Right renal cortex interstitium (tissue), 3 donors: ENCODE measurements around the gene PRR20G. TPM values are rescaled to one million over a fixed set of nuclear protein-coding genes. Genes with fewer than 3 reads are reported as not detected.
A peak's percentile ranks its signal among the peaks of the same experiment; 100 is the strongest.
"Not testable (repeated sequence)": the region's sequence is repeated elsewhere in the genome, so short reads cannot be mapped to it uniquely, and the experiment has no call there.

ENCODE experiments used
- DNase-seq, 3 donors: peaks; one replicate each; pipeline ENCODE4 v3.0.0-alpha.2; 2013; ENCODE audit warnings: low read depth in 3 of 3, low spot score in 2 of 3
- polyA plus RNA-seq, 3 donors: library from polyadenylated mRNA; unstranded; fragments of 120-200 nt; gene quantifications; one replicate each; pipeline ENCODE4 v1.2.1, GENCODE V29; 2013; ENCODE audit not compliant: insufficient read length in 3 of 3

Gene PRR20G
- polyA plus RNA-seq, result not detected

GRCh38 chr3:127287840-127288239 is at the start of gene PRR20G:
PRR20G (minus strand) TSS chr3:127288046; CDS start chr3:127287365, 681 bp downstream.
- DNase-seq, result no peak

- DNase-seq, result no peak
Observed at GRCh38 chr3:127337001-127337400, 49.2 kb upstream of the PRR20G start.

GRCh38 chr3:127336101-127336500 is 48.3 kb upstream of the PRR20G start:
- DNase-seq, result no peak

GRCh38 chr3:127330385-127330784 is 42.5 kb upstream of the PRR20G start:
- no peak for DNase-seq

- no peak for DNase-seq
Observed at GRCh38 chr3:127329631-127330285, 41.9 kb upstream of the PRR20G start.

GRCh38 chr3:127328421-127328820 is 40.6 kb upstream of the PRR20G start:
- DNase-seq, result no peak

- no peak for DNase-seq
Observed at GRCh38 chr3:127326341-127326740, 38.5 kb upstream of the PRR20G start.

- no peak for DNase-seq
Observed at GRCh38 chr3:127325629-127325961, 37.7 kb upstream of the PRR20G start.

GRCh38 chr3:127324913-127325628 is 37.2 kb upstream of the PRR20G start:
- no peak for DNase-seq

- no peak for DNase-seq
Observed at GRCh38 chr3:127324076-127324475, 36.2 kb upstream of the PRR20G start.

GRCh38 chr3:127323581-127323980 is 35.7 kb upstream of the PRR20G start:
- no peak for DNase-seq

- no peak for DNase-seq
Observed at GRCh38 chr3:127321371-127321770, 33.5 kb upstream of the PRR20G start.

- DNase-seq, result peak in 1 of 3 donors; percentile 3
Observed at GRCh38 chr3:127320529-127321121, 32.8 kb upstream of the PRR20G start.

GRCh38 chr3:127316685-127317084 is 28.8 kb upstream of the PRR20G start:
- no peak for DNase-seq

- DNase-seq, result no peak
Observed at GRCh38 chr3:127312818-127313217, 25.0 kb upstream of the PRR20G start.

GRCh38 chr3:127308821-127309220 is 21.0 kb upstream of the PRR20G start:
- DNase-seq, result not testable (repeated sequence)

- no peak for DNase-seq
Observed at GRCh38 chr3:127307916-127308315, 20.1 kb upstream of the PRR20G start.

- DNase-seq, result no peak
Observed at GRCh38 chr3:127307112-127307835, 19.4 kb upstream of the PRR20G start.

GRCh38 chr3:127306361-127307111 is 18.7 kb upstream of the PRR20G start:
- DNase-seq, result no peak

- DNase-seq, result no peak
Observed at GRCh38 chr3:127305499-127306060, 17.7 kb upstream of the PRR20G start.
